Testis (tissue), 2 donors: ENCODE measurements around the gene ZNF865.

Experiments
- POLR2A ChIP-seq: fragments of 450-650 bp; IDR thresholded peaks from one replicate; pipeline ENCODE4 v1.6.1; 2017; ENCODE audit warnings: antibody characterized with exemption, mild to moderate bottlenecking, moderate library complexity
- TF ChIP-seq, protein P1 (sequence below), 3 experiments: fragments of 450-650 bp in 2 of 3; fragments of 200-600 bp in 1 of 3; sonication (generic) in 1 of 3; IDR thresholded peaks; one replicate each; pipeline ENCODE4 v1.5.1; 2016 to 2019; ENCODE audit warnings: antibody characterized with exemption in 3 of 3, mild to moderate bottlenecking in 2 of 3, moderate library complexity in 1 of 3

DNA sequence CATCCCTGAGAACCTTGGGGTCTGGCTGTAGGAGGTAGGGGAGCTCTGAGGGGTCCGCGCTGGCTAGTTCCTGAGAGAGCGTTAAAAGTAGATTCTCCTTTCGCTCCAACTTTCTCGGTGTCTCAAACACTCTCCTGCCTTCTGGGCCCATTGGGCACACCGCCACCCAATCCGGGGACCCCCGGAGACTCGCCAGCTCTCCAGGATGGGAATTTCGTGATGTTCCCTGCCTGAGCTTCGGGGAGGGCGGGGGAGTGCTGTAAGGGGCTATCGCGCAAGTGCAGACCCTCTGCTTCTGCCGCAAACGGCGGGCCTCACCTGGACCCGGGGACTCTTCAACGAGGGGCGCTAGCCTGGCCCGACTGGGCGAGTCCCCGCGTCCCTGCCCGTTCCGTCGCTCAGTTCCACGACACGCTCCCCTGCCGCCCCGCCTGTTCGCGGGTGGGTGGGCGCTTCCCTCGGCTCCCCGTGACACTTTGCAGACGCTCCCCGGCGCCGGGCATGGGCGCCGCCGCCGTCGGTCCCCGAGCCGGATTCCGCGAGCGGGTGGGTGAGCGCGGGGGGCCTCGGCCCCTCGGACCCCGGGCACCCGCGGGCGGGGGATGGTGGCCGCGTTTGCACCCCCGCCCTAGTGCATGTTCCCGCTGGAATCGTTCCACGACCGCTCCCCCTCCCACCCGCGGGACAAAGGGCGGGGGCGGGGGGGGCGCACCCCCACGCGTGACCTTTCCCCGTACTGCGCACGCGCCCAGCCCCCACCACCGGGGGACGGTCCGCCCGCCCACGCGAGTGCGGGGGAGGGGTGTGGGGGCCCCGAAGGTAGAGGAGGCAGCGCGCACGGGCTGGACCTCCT, 42.5 kb downstream of the ZNF865 start, which contains the start of gene CCDC106:
- TF ChIP-seq, protein P1, sequence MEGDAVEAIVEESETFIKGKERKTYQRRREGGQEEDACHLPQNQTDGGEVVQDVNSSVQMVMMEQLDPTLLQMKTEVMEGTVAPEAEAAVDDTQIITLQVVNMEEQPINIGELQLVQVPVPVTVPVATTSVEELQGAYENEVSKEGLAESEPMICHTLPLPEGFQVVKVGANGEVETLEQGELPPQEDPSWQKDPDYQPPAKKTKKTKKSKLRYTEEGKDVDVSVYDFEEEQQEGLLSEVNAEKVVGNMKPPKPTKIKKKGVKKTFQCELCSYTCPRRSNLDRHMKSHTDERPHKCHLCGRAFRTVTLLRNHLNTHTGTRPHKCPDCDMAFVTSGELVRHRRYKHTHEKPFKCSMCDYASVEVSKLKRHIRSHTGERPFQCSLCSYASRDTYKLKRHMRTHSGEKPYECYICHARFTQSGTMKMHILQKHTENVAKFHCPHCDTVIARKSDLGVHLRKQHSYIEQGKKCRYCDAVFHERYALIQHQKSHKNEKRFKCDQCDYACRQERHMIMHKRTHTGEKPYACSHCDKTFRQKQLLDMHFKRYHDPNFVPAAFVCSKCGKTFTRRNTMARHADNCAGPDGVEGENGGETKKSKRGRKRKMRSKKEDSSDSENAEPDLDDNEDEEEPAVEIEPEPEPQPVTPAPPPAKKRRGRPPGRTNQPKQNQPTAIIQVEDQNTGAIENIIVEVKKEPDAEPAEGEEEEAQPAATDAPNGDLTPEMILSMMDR (IDR thresholded peaks at IDR 0.05): peak in 1 of 3 experiments; percentile 4
- no peak for TF ChIP-seq POLR2A
